Spleen (tissue), 11 donors: ENCODE results near the gene NFYC. TPM values are rescaled to one million over a fixed set of nuclear protein-coding genes. Genes with fewer than 3 reads are reported as not detected.

ENCODE experiments used
- DNase-seq: peaks from one replicate; pipeline ENCODE4 v3.0.0-alpha.2; 2020
- H3K27ac ChIP-seq, 8 donors: fragments of 200-600 bp; sonication (generic) in 7 of 8; 1 replicate in 4 of 8; 2 replicates in 4 of 8; pipeline versions ENCODE4 v1.5.0 to v1.8.0; 2016 to 2021; ENCODE audit warnings: inconsistent platforms in 4 of 8, mild to moderate bottlenecking in 4 of 8, moderate library complexity in 1 of 8
- H3K27me3 ChIP-seq, 7 donors: fragments of 200-600 bp; sonication (generic) in 6 of 7; replicated peaks in 1 of 7; 1 replicate in 4 of 7; 2 replicates in 3 of 7; pipeline versions ENCODE4 v1.5.0 to v1.8.0; 2016 to 2021; ENCODE audit warnings: inconsistent platforms in 3 of 7, mild to moderate bottlenecking in 1 of 7
- H3K36me3 ChIP-seq, 6 donors: fragments of 200-600 bp; sonication (generic) in 5 of 6; 1 replicate in 4 of 6; 2 replicates in 2 of 6; pipeline versions ENCODE4 v1.5.0 to v1.8.0; 2016 to 2021; ENCODE audit warnings: inconsistent platforms in 2 of 6
- H3K4me1 ChIP-seq, 6 donors: fragments of 200-600 bp; sonication (generic) in 5 of 6; 1 replicate in 3 of 6; 2 replicates in 3 of 6; pipeline versions ENCODE4 v1.5.0 to v1.8.0; 2016 to 2021; ENCODE audit warnings: inconsistent platforms in 3 of 6
- H3K4me3 ChIP-seq, 8 donors: fragments of 200-600 bp; sonication (generic) in 7 of 8; 1 replicate in 4 of 8; 2 replicates in 4 of 8; pipeline versions ENCODE4 v1.5.0 to v1.8.0; 2016 to 2021; ENCODE audit warnings: inconsistent platforms in 4 of 8, mild to moderate bottlenecking in 4 of 8, moderate library complexity in 2 of 8
- H3K9me3 ChIP-seq, 8 donors: fragments of 200-600 bp; sonication (generic) in 7 of 8; 1 replicate in 4 of 8; 2 replicates in 4 of 8; pipeline versions ENCODE4 v1.5.0 to v1.8.0; 2016 to 2021; ENCODE audit warnings: inconsistent platforms in 4 of 8
- POLR2A ChIP-seq, 3 donors: fragments of 450-650 bp; IDR thresholded peaks; one replicate each; pipeline ENCODE4 v1.5.1; 2017; ENCODE audit warnings: antibody characterized with exemption in 3 of 3, mild to moderate bottlenecking in 1 of 3
- POLR2AphosphoS5 ChIP-seq, 3 donors: sonication (generic); formaldehyde crosslinking; IDR thresholded peaks; one replicate each; pipeline ENCODE4 v1.5.1; 2017; ENCODE audit warnings: antibody characterized with exemption in 3 of 3
- WGBS, 5 donors: extraction: QIAGEN DNeasy Blood & Tissue Kit in 3 of 5; methylation state at CpG; one replicate each; pipeline versions ENCODE4 v1.1.5 to v1.1.7; 2013 to 2018; 5-methylcytosine and 5-hydroxymethylcytosine counted together
- intact Hi-C: fragments of 100-400 bp; cut with DNase I; formaldehyde crosslinking; loops from one replicate; pipeline ENCODE4 v1.15.0; 2023; ENCODE audit warnings: low total_unique reads
- polyA plus RNA-seq, 3 donors: library from polyadenylated mRNA; stranded (reverse); fragments of 200-250 nt; gene quantifications; one replicate each; pipeline ENCODE4 v1.2.1, GENCODE V29; 2013
- total RNA-seq, 7 donors: library from RNA; depleted of rRNA in 3 of 7; stranded (reverse); fragments of >200 nt in 3 of 7; fragmentation: NEBNext Ultra II Directional in 4 of 7; extraction: Animal tissue kit (Norgen Biotek cat#: 25700) in 4 of 7; gene quantifications; one replicate each; pipeline versions ENCODE4 v1.1.0 to v1.2.1, GENCODE V29; 2016 to 2021
- TF ChIP-seq, protein P1 (sequence below), 11 experiments: fragments of 200-600 bp in 7 of 11; fragments of 450-650 bp in 4 of 11; sonication (generic) in 4 of 11; IDR thresholded peaks in 8 of 11; conservative IDR thresholded peaks in 3 of 11; 1 replicate in 7 of 11; 2 replicates in 4 of 11; pipeline versions ENCODE4 v1.4.0 to v1.8.0; 2016 to 2021; ENCODE audit warnings: antibody characterized with exemption in 11 of 11, inconsistent platforms in 4 of 11, mild to moderate bottlenecking in 1 of 11
- donor health status: healthy with polysubstance abuse.
- donor health status: DM: no; HTN: no; CAD: no; lungs with moderate emphysema.
- donor health status: DM: no; HTN: no; CAD: no.
- donor health status: Bipolar disorder and iron deficiency.
- donor health status: healthy.
- donor health status: DM: no; HTN: no; CAD: no.
- donor health status: DM: yes; HTN: yes; CAD: no.

NFYC gene
- total and polyA plus RNA-seq, 10 donors: 34.6 to 99.0 (median 67.7) TPM

DNA sequence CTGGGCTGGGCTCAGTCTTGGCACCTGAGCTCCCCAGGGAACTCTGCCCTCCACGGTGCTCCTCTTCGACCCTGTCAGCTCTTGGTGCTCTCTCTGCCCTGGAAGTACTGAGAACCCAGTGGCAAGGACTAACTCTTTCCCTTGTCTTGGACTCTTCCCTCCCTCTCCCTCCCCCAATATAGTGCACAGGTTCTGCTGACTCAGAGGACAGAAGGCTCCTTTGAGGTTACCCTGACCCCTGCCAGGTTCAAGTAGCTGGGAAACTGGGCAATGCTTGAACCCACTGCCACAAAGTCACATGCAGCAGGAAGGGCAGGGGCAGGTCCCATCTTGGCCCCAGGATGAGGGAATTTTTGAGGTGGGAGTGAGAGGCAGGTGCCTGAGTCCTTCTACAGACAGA is 112.4 kb downstream of the NFYC start:
- 38 to 77% (median 55%) methylated on average over 2 of the region's 2 CpGs for WGBS, 5 donors
- intact Hi-C loops: no loop called here

GRCh38 chr1:40806240-40806639 is 114.7 kb downstream of the NFYC start:
- H3K27me3 ChIP-seq: no peaks in the 10 kb centered on the region
- H3K36me3 ChIP-seq: no peaks in the 10 kb centered on the region
- no peak overlapping the region for H3K27ac ChIP-seq
- H3K4me1 ChIP-seq: peaks cover 8 to 39% (median 24%) of the 10 kb centered on the region in 6 donors
- no peak for DNase-seq
- no peak overlapping the region for H3K4me3 ChIP-seq
- no peaks in the 10 kb centered on the region for H3K9me3 ChIP-seq
- TF ChIP-seq, protein P1, sequence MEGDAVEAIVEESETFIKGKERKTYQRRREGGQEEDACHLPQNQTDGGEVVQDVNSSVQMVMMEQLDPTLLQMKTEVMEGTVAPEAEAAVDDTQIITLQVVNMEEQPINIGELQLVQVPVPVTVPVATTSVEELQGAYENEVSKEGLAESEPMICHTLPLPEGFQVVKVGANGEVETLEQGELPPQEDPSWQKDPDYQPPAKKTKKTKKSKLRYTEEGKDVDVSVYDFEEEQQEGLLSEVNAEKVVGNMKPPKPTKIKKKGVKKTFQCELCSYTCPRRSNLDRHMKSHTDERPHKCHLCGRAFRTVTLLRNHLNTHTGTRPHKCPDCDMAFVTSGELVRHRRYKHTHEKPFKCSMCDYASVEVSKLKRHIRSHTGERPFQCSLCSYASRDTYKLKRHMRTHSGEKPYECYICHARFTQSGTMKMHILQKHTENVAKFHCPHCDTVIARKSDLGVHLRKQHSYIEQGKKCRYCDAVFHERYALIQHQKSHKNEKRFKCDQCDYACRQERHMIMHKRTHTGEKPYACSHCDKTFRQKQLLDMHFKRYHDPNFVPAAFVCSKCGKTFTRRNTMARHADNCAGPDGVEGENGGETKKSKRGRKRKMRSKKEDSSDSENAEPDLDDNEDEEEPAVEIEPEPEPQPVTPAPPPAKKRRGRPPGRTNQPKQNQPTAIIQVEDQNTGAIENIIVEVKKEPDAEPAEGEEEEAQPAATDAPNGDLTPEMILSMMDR (IDR thresholded peaks at IDR 0.05 in 8 of 11, conservative IDR thresholded peaks at IDR 0.05 in 3 of 11): no peak
- no peak for TF ChIP-seq POLR2A (IDR thresholded peaks at IDR 0.05)
- TF ChIP-seq POLR2AphosphoS5 (IDR thresholded peaks at IDR 0.05): no peak
- WGBS, 5 donors: 80 to 88% (median 85%) methylated on average over 3 of the region's 3 CpGs
- intact Hi-C loops: no loop called here

More for the DNA sequence above, 112.4 kb downstream of the NFYC start:
- TF ChIP-seq, protein P1 (IDR thresholded peaks at IDR 0.05 in 8 of 11, conservative IDR thresholded peaks at IDR 0.05 in 3 of 11): no peak
- TF ChIP-seq POLR2A (IDR thresholded peaks at IDR 0.05): no peak
- no peak for TF ChIP-seq POLR2AphosphoS5 (IDR thresholded peaks at IDR 0.05)
- H3K4me3 ChIP-seq: no peak overlapping the region
- peak overlapping the region in 4 of 8 donors; percentile 59 to 81 (median 78) for H3K27ac ChIP-seq
- H3K4me1 ChIP-seq: peaks cover 8 to 47% (median 21%) of the 10 kb centered on the region in 6 donors
- DNase-seq: no peak
- H3K36me3 ChIP-seq: no peaks in the 10 kb centered on the region
- H3K27me3 ChIP-seq: no peaks in the 10 kb centered on the region
- no peaks in the 10 kb centered on the region for H3K9me3 ChIP-seq

GRCh38 chr1:40806731-40807695 is 115.5 kb downstream of the NFYC start:
- Histone ChIP-seq H3K9me3 (no peaks in the 10 kb centered on the region), H3K36me3 (no peaks in the 10 kb centered on the region), H3K27ac (no peak overlapping the region), H3K27me3 (no peaks in the 10 kb centered on the region), H3K4me3 (no peak overlapping the region), H3K4me1 (peaks cover under 1 to 31% (median 16%) of the 10 kb centered on the region in 6 donors)
- no peak for DNase-seq
- WGBS, 5 donors: 80 to 92% (median 85%) methylated on average over 15 to 20 of the region's 20 CpGs
- intact Hi-C loops: no loop called here
- TF ChIP-seq, protein P1 (IDR thresholded peaks at IDR 0.05 in 8 of 11, conservative IDR thresholded peaks at IDR 0.05 in 3 of 11): no peak
- no peak for TF ChIP-seq POLR2AphosphoS5 (IDR thresholded peaks at IDR 0.05)
- no peak for TF ChIP-seq POLR2A (IDR thresholded peaks at IDR 0.05)

DNA sequence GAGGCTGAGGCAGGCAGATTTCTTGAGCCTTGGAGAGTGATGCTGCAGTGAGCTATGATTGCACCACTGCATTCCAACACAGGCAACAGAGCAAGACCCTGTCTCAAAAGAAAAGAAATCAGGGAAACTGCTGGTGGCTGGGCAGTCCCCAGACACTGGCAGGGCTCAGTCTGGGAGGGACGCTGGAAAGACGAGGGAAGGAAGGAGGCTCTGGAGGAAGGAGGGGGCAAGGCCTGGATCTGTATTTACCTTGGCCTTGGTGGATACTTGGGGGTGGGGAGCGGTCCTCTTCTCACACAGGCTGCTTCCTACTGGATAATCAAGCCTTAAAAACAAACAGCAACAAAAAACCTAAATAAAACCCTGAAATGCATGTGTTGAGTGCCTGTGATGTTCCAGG is 116.5 kb downstream of the NFYC start:
- TF ChIP-seq, protein P1 (IDR thresholded peaks at IDR 0.05 in 8 of 11, conservative IDR thresholded peaks at IDR 0.05 in 3 of 11): no peak
- TF ChIP-seq POLR2AphosphoS5 (IDR thresholded peaks at IDR 0.05): no peak
- no peak overlapping the region for H3K27ac ChIP-seq

More for the DNA sequence above, 116.5 kb downstream of the NFYC start:
- WGBS, 5 donors: 59 to 88% (median 71%) methylated on average over 3 of the region's 3 CpGs
- Histone ChIP-seq H3K4me1 (peaks cover 0 to 21% (median 12%) of the 10 kb centered on the region in 6 donors), H3K36me3 (no peaks in the 10 kb centered on the region), H3K27me3 (no peaks in the 10 kb centered on the region), H3K9me3 (no peaks in the 10 kb centered on the region), H3K4me3 (no peak overlapping the region)
- intact Hi-C loops: no loop called here
- DNase-seq: no peak
